ENCODE data around the gene CDKN1C.

GRCh38 chr11:2846470-2846869, 39.1 kb downstream of the CDKN1C start:
- TF ChIP-seq, protein P1, sequence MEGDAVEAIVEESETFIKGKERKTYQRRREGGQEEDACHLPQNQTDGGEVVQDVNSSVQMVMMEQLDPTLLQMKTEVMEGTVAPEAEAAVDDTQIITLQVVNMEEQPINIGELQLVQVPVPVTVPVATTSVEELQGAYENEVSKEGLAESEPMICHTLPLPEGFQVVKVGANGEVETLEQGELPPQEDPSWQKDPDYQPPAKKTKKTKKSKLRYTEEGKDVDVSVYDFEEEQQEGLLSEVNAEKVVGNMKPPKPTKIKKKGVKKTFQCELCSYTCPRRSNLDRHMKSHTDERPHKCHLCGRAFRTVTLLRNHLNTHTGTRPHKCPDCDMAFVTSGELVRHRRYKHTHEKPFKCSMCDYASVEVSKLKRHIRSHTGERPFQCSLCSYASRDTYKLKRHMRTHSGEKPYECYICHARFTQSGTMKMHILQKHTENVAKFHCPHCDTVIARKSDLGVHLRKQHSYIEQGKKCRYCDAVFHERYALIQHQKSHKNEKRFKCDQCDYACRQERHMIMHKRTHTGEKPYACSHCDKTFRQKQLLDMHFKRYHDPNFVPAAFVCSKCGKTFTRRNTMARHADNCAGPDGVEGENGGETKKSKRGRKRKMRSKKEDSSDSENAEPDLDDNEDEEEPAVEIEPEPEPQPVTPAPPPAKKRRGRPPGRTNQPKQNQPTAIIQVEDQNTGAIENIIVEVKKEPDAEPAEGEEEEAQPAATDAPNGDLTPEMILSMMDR (IDR thresholded peaks at IDR 0.05) = no peak
- TF ChIP-seq POLR2A (IDR thresholded peaks at IDR 0.05) = no peak

Data from thyroid gland (tissue), 4 donors.